T-helper 2 cell treated with Interferon-gamma antibody and Interleukin-4, amounts not matched to agents 100 ng/mL and 5 ng/mL, for 36 hours (primary cell): ENCODE results near the gene RGS6. TPM values are rescaled to one million over a fixed set of nuclear protein-coding genes. Genes with fewer than 3 reads are reported as not detected.

Source experiments
- intact Hi-C: fragments of 100-400 bp; cut with micrococcal nuclease; formaldehyde crosslinking; loops from one replicate; pipeline ENCODE4 v1.15.1; 2023
- total RNA-seq: library from RNA; stranded (reverse); gene quantifications from 2 replicates; pipeline ENCODE4 v1.2.3, GENCODE V29; 2022

Gene RGS6
- total RNA-seq, 1 donor from 2014 or later: 0.18 TPM

DNA sequence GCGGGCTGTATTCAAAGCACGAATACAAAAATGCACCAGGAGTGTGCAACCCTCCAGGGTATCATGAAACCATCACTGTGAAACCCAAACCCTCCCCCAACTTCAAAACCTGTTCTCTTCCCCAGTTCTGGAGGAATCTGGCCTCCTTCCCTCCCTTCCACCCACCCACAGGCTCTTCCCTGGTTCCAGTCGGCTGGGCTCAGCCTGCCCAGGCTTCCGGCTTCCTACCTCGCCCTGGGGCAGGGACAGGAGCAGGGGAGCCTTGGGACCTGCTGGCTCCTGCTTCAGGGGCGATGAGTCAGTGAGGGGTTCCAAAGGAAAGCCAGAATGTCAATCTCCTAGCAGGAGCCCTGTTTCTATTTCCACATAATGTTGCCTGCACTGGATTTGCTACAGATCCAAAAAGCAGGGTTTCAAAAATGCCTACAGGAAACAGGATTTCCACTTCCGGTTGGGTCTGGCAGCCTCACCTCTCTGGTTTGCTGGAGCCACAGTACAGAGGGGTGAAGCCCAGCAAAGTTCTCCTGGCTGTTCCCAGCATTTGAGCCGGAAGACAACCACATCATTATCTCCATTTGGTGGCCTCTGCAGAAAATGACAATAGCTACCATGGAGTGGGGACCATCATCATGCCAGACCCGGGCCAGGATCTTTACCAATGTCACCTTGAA, 683.4 kb downstream of the RGS6 start:
- intact Hi-C loops: no loop called here
